ENCODE measurements around the gene MBNL1. TPM values are rescaled to one million over a fixed set of nuclear protein-coding genes. Genes with fewer than 3 reads are reported as not detected.

Gene MBNL1
- total and polyA plus RNA-seq, 2 of the 13 experiments (the other 11 are each of a cell fraction or from before 2014, with no cell fraction given), result 27.1 to 55.4 TPM

- WGBS (ENCODE audit: low lambda C conversion rate), result 15% methylated on average over 2 of the region's 2 CpGs
- intact Hi-C loops (cut with micrococcal nuclease; ENCODE audit: unreplicated experiment) (no loop called here), in situ Hi-C loops (cut with HindIII; ENCODE audit: extremely low pct_ligation_motif_present, low pct_unique_long_range_greater_than_20kb) (no loop called here)
- DNase-seq (ENCODE audit: low spot score), result no peak
- BruUV-seq (replicated peaks), result no TSS peak
- ChIA-PET POLR2A (no interaction called here), CTCF (ENCODE audit: low intra/inter-chr PET ratio, low total read pairs) (no interaction called here)
- Histone ChIP-seq H3K27me3 (ENCODE audit: control insufficient read depth in 1 of 2, insufficient read depth in 2 of 2, low read length in 2 of 2) (no peaks in the 10 kb centered on the region), H2AFZ (ENCODE audit: low read length) (no peak overlapping the region), H3K9me3 (ENCODE audit: low read length) (no peaks in the 10 kb centered on the region), H4K20me1 (ENCODE audit: insufficient read depth, low read length) (no peaks in the 10 kb centered on the region), H3K36me3 (replicated peaks in 1 of 2; ENCODE audit: control insufficient read depth in 1 of 2, insufficient read depth in 2 of 2, low read length in 2 of 2) (no peaks in the 10 kb centered on the region), H3K4me1 (ENCODE audit: insufficient read depth, low read length) (peaks cover 20% of the 10 kb centered on the region), H3K27ac (ENCODE audit: extremely low read length, insufficient read depth, low read length) (no peak overlapping the region), H3K4me2 (ENCODE audit: low read depth, low read length) (no peak overlapping the region), H3K79me2 (ENCODE audit: insufficient read depth, low read length) (no peaks in the 10 kb centered on the region), H3K4me3 (replicated peaks in 1 of 3; ENCODE audit: insufficient read depth in 1 of 3, low read depth in 2 of 3, low read length in 3 of 3) (no peak overlapping the region), H3K9ac (ENCODE audit: insufficient read depth, low read depth, low read length) (no peak overlapping the region)
- ATAC-seq, result no peak
- no peak for FAIRE-seq
- TF ChIP-seq ZNF577 (CRISPR knock-in tag; IDR thresholded peaks at IDR 0.05; ENCODE audit: borderline replicate concordance, low read depth) (no peak), GPBP1L1 (CRISPR knock-in tag; IDR thresholded peaks at IDR 0.05) (no peak), NR2C2 (CRISPR knock-in tag; IDR thresholded peaks at IDR 0.05; ENCODE audit: borderline replicate concordance) (no peak), TMF1 (CRISPR knock-in tag; IDR thresholded peaks at IDR 0.05; ENCODE audit: low read depth) (no peak), ZNF780A (CRISPR knock-in tag; IDR thresholded peaks at IDR 0.05) (no peak), MIER2 (CRISPR knock-in tag; IDR thresholded peaks at IDR 0.05) (no peak), FOXA1 (IDR thresholded peaks at IDR 0.05) (no peak), FOXA1 (CRISPR knock-in tag; IDR thresholded peaks at IDR 0.05) (no peak), ZNF264 (CRISPR knock-in tag; IDR thresholded peaks at IDR 0.05) (no peak), MIXL1 (CRISPR knock-in tag; IDR thresholded peaks at IDR 0.05) (no peak), ARNTL (CRISPR knock-in tag; IDR thresholded peaks at IDR 0.05) (no peak), ZNF180 (CRISPR knock-in tag; IDR thresholded peaks at IDR 0.05; ENCODE audit: borderline replicate concordance, low read depth) (no peak), TAF1 (CRISPR knock-in tag; IDR thresholded peaks at IDR 0.05) (no peak), KLF11 (CRISPR knock-in tag; IDR thresholded peaks at IDR 0.05) (no peak), ZBTB40 (IDR thresholded peaks at IDR 0.05) (no peak), ZBTB40 (CRISPR knock-in tag; IDR thresholded peaks at IDR 0.05) (no peak), CHCHD3 (CRISPR knock-in tag; IDR thresholded peaks at IDR 0.05) (no peak), ZNF816 (CRISPR knock-in tag; IDR thresholded peaks at IDR 0.05; ENCODE audit: borderline replicate concordance) (no peak), ZNF589 (CRISPR knock-in tag; conservative IDR thresholded peaks at IDR 0.05) (no peak)
Observed at GRCh38 chr3:152254041-152254440, 14.7 kb upstream of the MBNL1 start.
